ENCODE data around the gene MRPL50.
A peak's percentile ranks its signal among the peaks of the same experiment; 100 is the strongest.
"Not testable (repeated sequence)": the region's sequence is repeated elsewhere in the genome, so short reads cannot be mapped to it uniquely, and the experiment has no call there.

Gene MRPL50

DNA sequence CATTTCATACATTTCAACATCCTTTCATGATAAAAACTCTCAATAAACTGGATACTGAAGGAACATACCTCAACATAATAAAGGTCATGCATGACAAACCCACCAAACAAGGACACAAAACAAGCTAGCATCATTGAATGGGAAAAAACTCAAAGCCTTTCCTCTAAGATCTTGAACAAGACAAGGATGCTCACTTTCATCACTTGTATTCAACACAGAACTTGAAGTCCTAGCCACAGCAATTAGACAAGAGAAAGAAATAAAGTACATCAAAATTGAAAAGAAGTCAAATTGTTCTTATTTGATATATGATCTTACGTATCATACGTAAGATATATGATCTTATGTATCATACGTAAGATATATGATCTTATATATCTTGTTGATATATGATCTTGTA, 5.3 kb downstream of the MRPL50 start:
- no peaks in the 10 kb centered on the region for H3K9me3 ChIP-seq (ENCODE audit: control insufficient read depth, low read length)
- DNase-seq (ENCODE audit: low read depth), result no peak

DNA sequence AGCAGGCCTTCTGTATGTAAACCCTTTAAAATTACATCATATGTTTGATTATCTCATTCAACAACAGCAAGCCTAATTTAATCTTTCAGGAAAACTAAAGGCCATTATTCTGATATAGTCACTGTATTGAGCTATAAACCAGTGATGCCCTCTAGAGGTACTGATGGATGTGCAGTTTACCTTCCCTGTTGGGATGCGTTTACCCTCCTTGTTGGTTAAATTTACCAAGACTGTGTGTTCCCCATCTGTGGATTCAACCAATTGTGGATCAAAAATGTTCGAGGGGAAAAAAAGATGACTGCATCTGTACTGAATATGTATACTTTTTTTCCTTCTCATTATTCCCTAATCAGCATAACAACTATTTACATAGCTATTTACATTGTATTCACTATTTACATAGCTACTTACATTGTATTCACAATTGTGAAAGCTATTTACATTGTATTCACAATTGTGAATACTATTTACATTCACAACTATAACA, 9.9 kb downstream of the MRPL50 start:
- Histone ChIP-seq H3K36me3 (ENCODE audit: control insufficient read depth, insufficient read depth, low read length, severe bottlenecking) (peaks cover 27% of the 10 kb centered on the region), H3K4me1 (ENCODE audit: control insufficient read depth, insufficient read depth, low read length) (no peaks in the 10 kb centered on the region), H3K9ac (ENCODE audit: low read length) (no peak overlapping the region), H3K4me3 (ENCODE audit: low read length) (no peak overlapping the region), H3K27me3 (replicated peaks; ENCODE audit: control insufficient read depth, insufficient read depth, low read length) (no peaks in the 10 kb centered on the region), H3K9me3 (ENCODE audit: control insufficient read depth, low read length) (peaks cover 5% of the 10 kb centered on the region)
- no peak for DNase-seq (ENCODE audit: low read depth)

More for the DNA sequence above, 5.3 kb downstream of the MRPL50 start:
- peaks cover 7% of the 10 kb centered on the region for H3K4me1 ChIP-seq (ENCODE audit: control insufficient read depth, insufficient read depth, low read length)
- H3K36me3 ChIP-seq (ENCODE audit: control insufficient read depth, insufficient read depth, low read length, severe bottlenecking), result peaks cover 25% of the 10 kb centered on the region
- H3K9ac ChIP-seq (ENCODE audit: low read length), result no peak overlapping the region
- no peak overlapping the region for H3K4me3 ChIP-seq (ENCODE audit: low read length)
- no peaks in the 10 kb centered on the region for H3K27me3 ChIP-seq (replicated peaks; ENCODE audit: control insufficient read depth, insufficient read depth, low read length)

DNA sequence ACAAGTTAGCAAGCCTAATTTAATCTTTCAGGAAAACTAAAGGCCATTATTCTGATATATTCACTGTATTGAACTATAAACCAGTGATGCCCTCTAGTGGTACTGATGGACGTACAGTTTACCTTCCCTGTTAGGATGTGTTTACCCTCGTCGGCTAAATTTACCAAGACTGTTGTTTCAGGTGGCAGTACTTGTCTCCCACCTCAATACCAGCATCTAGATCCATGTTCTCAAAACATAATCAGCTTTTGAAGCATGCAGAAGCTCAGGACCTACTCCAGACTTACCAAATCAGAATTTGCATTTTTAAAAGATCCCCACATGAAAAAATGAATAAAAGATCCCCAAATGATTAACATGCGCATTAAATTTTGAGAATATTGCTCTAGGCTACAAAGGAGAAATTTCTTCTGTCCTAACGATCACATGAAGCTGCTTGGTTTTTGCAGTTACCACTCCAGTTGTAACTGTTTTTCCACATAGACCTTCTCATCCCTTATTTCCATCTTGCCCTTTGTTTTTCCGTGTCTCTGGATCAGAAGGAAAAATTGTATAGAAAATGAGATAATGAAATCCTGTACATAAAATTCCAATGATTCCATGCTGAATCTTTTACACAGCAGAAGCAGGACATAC, 10.4 kb downstream of the MRPL50 start:
- peak; percentile 58 for DNase-seq (ENCODE audit: low read depth)
- H3K4me3 ChIP-seq (ENCODE audit: low read length), result no peak overlapping the region
- H3K27me3 ChIP-seq (replicated peaks; ENCODE audit: control insufficient read depth, insufficient read depth, low read length), result no peaks in the 10 kb centered on the region
- no peaks in the 10 kb centered on the region for H3K4me1 ChIP-seq (ENCODE audit: control insufficient read depth, insufficient read depth, low read length)
- no peak overlapping the region for H3K9ac ChIP-seq (ENCODE audit: low read length)
- H3K36me3 ChIP-seq (ENCODE audit: control insufficient read depth, insufficient read depth, low read length, severe bottlenecking), result peaks cover 27% of the 10 kb centered on the region
- peaks cover 5% of the 10 kb centered on the region for H3K9me3 ChIP-seq (ENCODE audit: control insufficient read depth, low read length)

DNA sequence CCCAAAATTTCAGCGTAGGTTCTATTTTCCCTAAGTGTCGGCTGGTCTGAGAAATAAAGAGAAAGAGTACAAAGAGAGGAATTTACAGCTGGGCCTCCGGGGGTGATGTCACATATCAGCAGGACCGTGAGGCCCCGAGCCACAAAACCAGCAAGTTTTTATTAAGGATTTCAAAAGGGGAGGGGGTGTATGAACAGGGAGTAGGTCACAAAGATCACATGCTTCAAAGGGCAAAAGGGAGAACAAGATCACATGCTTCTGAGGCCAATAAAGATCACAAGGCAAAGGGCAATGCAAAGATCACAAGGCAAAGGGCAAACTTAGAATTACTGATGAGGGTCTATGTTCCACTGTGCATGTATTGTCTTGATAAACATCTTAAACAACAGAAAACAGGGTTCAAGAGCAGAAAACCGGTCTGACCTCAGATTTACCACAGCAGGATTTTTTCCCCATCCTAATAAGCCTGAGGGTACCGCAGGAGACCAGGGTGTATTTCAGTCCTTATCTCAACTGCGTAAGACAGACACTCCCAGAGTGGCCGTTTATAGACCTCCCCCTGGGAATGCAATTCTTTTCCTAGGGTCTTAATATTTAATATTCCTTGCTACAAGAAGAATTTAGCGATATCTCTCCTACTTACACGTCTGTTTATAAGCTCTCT, 13.4 kb downstream of the MRPL50 start, which contains the start of gene BAAT:
Gene BAAT (minus strand): TSS at position 134 of the 664 bp plus-strand sequence. CDS start 13,602 bp downstream, outside the sequence.
- not testable (repeated sequence) for H3K4me1 ChIP-seq (ENCODE audit: control insufficient read depth, insufficient read depth, low read length); H3K27me3 ChIP-seq (replicated peaks; ENCODE audit: control insufficient read depth, insufficient read depth, low read length); H3K9me3 ChIP-seq (ENCODE audit: control insufficient read depth, low read length); DNase-seq (ENCODE audit: low read depth); H3K4me3 ChIP-seq (ENCODE audit: low read length); H3K9ac ChIP-seq (ENCODE audit: low read length)
- H3K36me3 ChIP-seq (ENCODE audit: control insufficient read depth, insufficient read depth, low read length, severe bottlenecking), result peaks cover 20% of the 10 kb centered on the region

DNA sequence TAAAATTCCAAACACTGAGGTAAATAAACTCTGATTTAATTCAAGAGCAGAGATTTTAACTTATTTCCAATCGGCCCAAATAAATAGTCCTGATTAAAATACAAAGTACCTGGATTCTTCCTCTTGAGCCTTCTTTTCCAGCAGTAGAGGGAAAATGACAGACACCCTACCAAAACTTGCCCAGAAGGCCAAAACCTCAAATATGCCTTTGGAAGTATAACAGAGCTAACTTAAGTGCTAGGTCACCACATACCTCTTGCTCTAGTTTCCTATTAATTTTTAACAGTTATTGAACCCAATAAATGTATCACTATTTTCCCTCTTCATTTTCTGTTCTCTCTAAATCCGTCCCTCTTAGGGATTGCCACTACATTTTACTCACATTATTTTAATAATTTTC, 15.1 kb downstream of the MRPL50 start:
- DNase-seq (ENCODE audit: low read depth), result no peak
- Histone ChIP-seq H3K36me3 (ENCODE audit: control insufficient read depth, insufficient read depth, low read length, severe bottlenecking) (peaks cover 4% of the 10 kb centered on the region), H3K4me1 (ENCODE audit: control insufficient read depth, insufficient read depth, low read length) (no peaks in the 10 kb centered on the region), H3K27me3 (replicated peaks; ENCODE audit: control insufficient read depth, insufficient read depth, low read length) (no peaks in the 10 kb centered on the region), H3K9me3 (ENCODE audit: control insufficient read depth, low read length) (peaks cover 5% of the 10 kb centered on the region), H3K4me3 (ENCODE audit: low read length) (no peak overlapping the region), H3K9ac (ENCODE audit: low read length) (no peak overlapping the region)

DNA sequence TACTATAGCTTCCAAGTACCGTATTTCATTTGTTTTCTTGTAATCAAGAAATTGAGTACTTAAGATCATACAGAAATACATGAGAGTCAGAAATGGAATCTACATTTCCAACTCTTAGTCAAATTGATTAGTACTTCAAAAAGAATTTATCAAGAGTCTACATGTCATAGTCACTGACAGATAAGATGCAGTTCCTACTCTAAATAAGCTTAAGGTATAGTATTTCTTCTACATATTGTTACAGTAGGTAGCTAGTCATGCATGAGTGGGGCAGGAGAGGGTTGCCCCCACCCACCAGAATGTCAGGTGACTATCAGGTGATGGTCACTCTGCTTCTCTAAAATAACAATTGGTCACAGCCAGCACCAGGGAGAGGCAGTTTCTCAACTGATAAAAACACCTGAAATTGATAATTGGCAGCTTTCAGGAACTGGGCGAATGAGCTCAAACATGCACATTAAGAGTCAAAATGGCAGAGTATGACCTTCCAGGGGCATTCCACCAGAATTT, 16.5 kb downstream of the MRPL50 start:
- no peak for DNase-seq (ENCODE audit: low read depth)
- H3K4me3 ChIP-seq (ENCODE audit: low read length), result no peak overlapping the region
- H3K36me3 ChIP-seq (ENCODE audit: control insufficient read depth, insufficient read depth, low read length, severe bottlenecking), result no peaks in the 10 kb centered on the region
- no peaks in the 10 kb centered on the region for H3K27me3 ChIP-seq (replicated peaks; ENCODE audit: control insufficient read depth, insufficient read depth, low read length)
- H3K9ac ChIP-seq (ENCODE audit: low read length), result no peak overlapping the region
- peaks cover 5% of the 10 kb centered on the region for H3K9me3 ChIP-seq (ENCODE audit: control insufficient read depth, low read length)
- H3K4me1 ChIP-seq (ENCODE audit: control insufficient read depth, insufficient read depth, low read length), result no peaks in the 10 kb centered on the region

DNA sequence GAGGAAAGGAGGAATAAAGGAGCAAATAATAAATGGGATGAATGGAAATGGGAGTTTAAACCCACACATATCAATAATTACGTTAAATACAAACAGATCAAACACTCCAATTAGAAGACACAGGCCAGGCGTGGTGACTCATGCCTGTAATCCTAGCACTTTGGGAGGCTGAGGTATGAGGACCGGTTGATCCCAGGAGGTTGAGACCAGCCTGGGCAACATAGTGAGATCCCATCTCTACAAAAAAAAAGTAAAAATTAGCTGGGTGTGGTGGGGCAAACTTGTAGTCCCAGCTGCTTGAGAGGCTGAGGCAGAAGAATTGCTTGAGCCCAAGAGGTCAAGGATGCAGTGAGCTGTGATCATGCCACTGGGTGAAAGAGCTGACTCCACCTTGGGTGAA, 17.3 kb downstream of the MRPL50 start:
- Histone ChIP-seq H3K27me3 (replicated peaks; ENCODE audit: control insufficient read depth, insufficient read depth, low read length) (no peaks in the 10 kb centered on the region), H3K36me3 (ENCODE audit: control insufficient read depth, insufficient read depth, low read length, severe bottlenecking) (no peaks in the 10 kb centered on the region), H3K4me3 (ENCODE audit: low read length) (no peak overlapping the region), H3K9ac (ENCODE audit: low read length) (no peak overlapping the region), H3K9me3 (ENCODE audit: control insufficient read depth, low read length) (peaks cover 5% of the 10 kb centered on the region), H3K4me1 (ENCODE audit: control insufficient read depth, insufficient read depth, low read length) (peaks cover 4% of the 10 kb centered on the region)
- DNase-seq (ENCODE audit: low read depth), result no peak

DNA sequence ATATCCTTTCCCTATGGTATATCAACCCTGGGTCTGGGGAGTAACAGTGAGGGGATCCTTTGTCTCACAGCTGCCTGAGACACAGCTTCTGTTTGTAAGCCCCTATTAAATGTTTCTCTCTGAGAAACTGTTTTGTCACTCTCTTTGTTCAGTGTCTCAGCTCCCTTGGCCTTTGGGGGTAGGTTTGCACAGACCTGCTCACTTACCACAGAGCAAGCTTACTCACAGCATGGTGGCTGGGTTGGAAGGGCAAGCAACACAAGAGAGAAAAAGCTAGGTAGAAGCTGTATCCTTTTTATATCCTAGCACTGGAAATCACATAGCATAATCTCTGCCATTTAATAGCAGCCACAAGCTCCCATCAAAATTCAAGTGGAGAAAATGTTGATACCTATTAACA, 18.1 kb downstream of the MRPL50 start:
- no peaks in the 10 kb centered on the region for H3K27me3 ChIP-seq (replicated peaks; ENCODE audit: control insufficient read depth, insufficient read depth, low read length)
- H3K4me3 ChIP-seq (ENCODE audit: low read length), result no peak overlapping the region
- H3K36me3 ChIP-seq (ENCODE audit: control insufficient read depth, insufficient read depth, low read length, severe bottlenecking), result no peaks in the 10 kb centered on the region
- no peak for DNase-seq (ENCODE audit: low read depth)
- peaks cover 3% of the 10 kb centered on the region for H3K9me3 ChIP-seq (ENCODE audit: control insufficient read depth, low read length)
- no peak overlapping the region for H3K9ac ChIP-seq (ENCODE audit: low read length)
- peaks cover 4% of the 10 kb centered on the region for H3K4me1 ChIP-seq (ENCODE audit: control insufficient read depth, insufficient read depth, low read length)

DNA sequence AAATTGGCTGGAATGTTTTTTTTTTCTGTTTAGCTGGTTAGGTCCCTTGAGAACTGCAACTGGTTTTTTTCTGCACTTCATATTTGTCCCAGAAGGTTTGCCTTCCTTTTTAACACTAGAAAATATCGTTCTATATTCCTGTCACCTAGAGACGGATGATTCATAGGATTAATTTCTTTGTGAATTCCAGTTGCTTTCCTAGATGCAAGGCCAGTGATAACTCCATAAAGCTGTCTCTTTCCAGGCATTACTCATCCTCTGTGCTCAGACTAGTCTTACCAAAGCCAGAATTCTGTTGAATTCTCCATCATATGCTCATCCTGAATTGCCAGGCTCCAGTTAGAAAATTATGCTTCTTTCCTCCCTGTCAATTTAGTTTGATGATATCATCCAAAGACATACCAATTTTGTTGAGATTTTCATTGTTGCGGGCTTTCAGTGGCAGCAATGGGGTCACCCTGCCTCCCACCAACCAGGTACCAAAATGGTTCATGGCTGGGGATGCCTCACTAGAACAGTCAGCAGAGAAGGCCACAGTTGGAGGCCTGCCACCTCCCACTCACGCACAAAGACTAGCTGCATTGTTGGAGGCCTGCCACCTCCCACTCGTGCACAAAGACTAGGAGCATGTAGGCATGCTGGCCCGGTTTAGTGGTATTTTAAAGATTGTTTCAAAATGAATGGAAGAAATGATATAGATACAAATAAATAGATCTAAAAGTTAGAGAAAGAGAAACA, 22.1 kb downstream of the MRPL50 start:
- H3K27me3 ChIP-seq (replicated peaks; ENCODE audit: control insufficient read depth, insufficient read depth, low read length), result no peaks in the 10 kb centered on the region
- H3K9me3 ChIP-seq (ENCODE audit: control insufficient read depth, low read length), result no peaks in the 10 kb centered on the region
- H3K4me3 ChIP-seq (ENCODE audit: low read length), result no peak overlapping the region
- H3K36me3 ChIP-seq (ENCODE audit: control insufficient read depth, insufficient read depth, low read length, severe bottlenecking), result no peaks in the 10 kb centered on the region
- DNase-seq (ENCODE audit: low read depth), result no peak
- H3K9ac ChIP-seq (ENCODE audit: low read length), result no peak overlapping the region
- H3K4me1 ChIP-seq (ENCODE audit: control insufficient read depth, insufficient read depth, low read length), result peaks cover 4% of the 10 kb centered on the region

DNA sequence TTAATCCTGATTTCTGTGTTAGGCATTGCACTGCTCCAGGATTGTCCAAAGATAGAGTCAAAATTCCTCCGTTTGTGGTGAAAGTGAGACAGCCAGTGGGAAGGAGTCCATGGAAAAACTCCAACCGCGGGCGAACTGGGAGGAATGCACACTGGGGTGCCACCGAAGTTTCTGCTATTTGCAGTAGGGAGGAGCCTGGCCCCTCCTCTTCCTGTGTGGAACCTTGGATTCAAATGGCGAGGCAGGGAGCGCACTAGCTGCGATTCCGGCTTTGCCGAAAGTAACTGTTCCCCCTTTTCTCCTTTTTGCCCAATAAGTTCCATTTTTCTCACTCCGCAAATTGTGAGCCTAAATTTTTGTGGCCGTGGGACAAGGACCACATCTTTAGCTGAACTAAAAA, 22.9 kb downstream of the MRPL50 start:
- no peaks in the 10 kb centered on the region for H3K36me3 ChIP-seq (ENCODE audit: control insufficient read depth, insufficient read depth, low read length, severe bottlenecking)
- no peaks in the 10 kb centered on the region for H3K9me3 ChIP-seq (ENCODE audit: control insufficient read depth, low read length)
- H3K4me3 ChIP-seq (ENCODE audit: low read length), result no peak overlapping the region

More for the DNA sequence above, 22.9 kb downstream of the MRPL50 start:
- Histone ChIP-seq H3K9ac (ENCODE audit: low read length) (no peak overlapping the region), H3K27me3 (replicated peaks; ENCODE audit: control insufficient read depth, insufficient read depth, low read length) (no peaks in the 10 kb centered on the region), H3K4me1 (ENCODE audit: control insufficient read depth, insufficient read depth, low read length) (peaks cover 4% of the 10 kb centered on the region)
- no peak for DNase-seq (ENCODE audit: low read depth)
